DMS153 (cell line): ENCODE measurements around the gene ABHD17C.
"Not testable (repeated sequence)": the region's sequence is repeated elsewhere in the genome, so short reads cannot be mapped to it uniquely, and the experiment has no call there.

ENCODE experiments used
- DNase-seq: peaks from one replicate; lab custom pipeline; 2025; lab: John Stamatoyannopoulos, UW

Gene ABHD17C

GRCh38 chr15:80730926-80731325, 35.8 kb downstream of the ABHD17C start:
- no peak for DNase-seq

- DNase-seq, result no peak
Measured at GRCh38 chr15:80732167-80732566, 37.1 kb downstream of the ABHD17C start.

GRCh38 chr15:80732818-80733217, 37.7 kb downstream of the ABHD17C start:
- DNase-seq, result no peak

GRCh38 chr15:80733460-80733859, 38.4 kb downstream of the ABHD17C start:
- DNase-seq, result no peak

GRCh38 chr15:80735344-80735743, 40.2 kb downstream of the ABHD17C start:
- DNase-seq, result no peak

- no peak for DNase-seq
Measured at GRCh38 chr15:80736560-80736959, 41.5 kb downstream of the ABHD17C start.

GRCh38 chr15:80739919-80740318, 44.8 kb downstream of the ABHD17C start:
- no peak for DNase-seq

GRCh38 chr15:80742081-80742480, 47.0 kb downstream of the ABHD17C start:
- no peak for DNase-seq

GRCh38 chr15:80743189-80743833, 48.2 kb downstream of the ABHD17C start:
- peak; percentile 34 for DNase-seq

GRCh38 chr15:80744415-80744814, 49.3 kb downstream of the ABHD17C start:
- DNase-seq, result no peak

- no peak for DNase-seq
Measured at GRCh38 chr15:80744826-80745225, 49.7 kb downstream of the ABHD17C start.

GRCh38 chr15:80745888-80746287, 50.8 kb downstream of the ABHD17C start:
- DNase-seq, result no peak

GRCh38 chr15:80747317-80748053, 52.4 kb downstream of the ABHD17C start:
- no peak for DNase-seq

GRCh38 chr15:80749589-80749988, 54.5 kb downstream of the ABHD17C start:
- no peak for DNase-seq

GRCh38 chr15:80750575-80750974, 55.5 kb downstream of the ABHD17C start:
- DNase-seq, result no peak

- DNase-seq, result no peak
Measured at GRCh38 chr15:80752204-80752603, 57.1 kb downstream of the ABHD17C start.

GRCh38 chr15:80753161-80753560, 58.1 kb downstream of the ABHD17C start:
- DNase-seq, result no peak

- DNase-seq, result no peak
Measured at GRCh38 chr15:80754014-80754413, 58.9 kb downstream of the ABHD17C start.

- no peak for DNase-seq
Measured at GRCh38 chr15:80755885-80756284, 60.8 kb downstream of the ABHD17C start.

- no peak for DNase-seq
Measured at GRCh38 chr15:80758130-80758745, 63.1 kb downstream of the ABHD17C start.

- DNase-seq, result no peak
Measured at GRCh38 chr15:80760960-80761359, 65.8 kb downstream of the ABHD17C start.

GRCh38 chr15:80761754-80762153, 66.6 kb downstream of the ABHD17C start:
- DNase-seq, result no peak

- DNase-seq, result not testable (repeated sequence)
Measured at GRCh38 chr15:80763235-80763634, 68.1 kb downstream of the ABHD17C start.
